Measurements from ENCODE around the gene SPAG9.
"Not testable (repeated sequence)": the region's sequence is repeated elsewhere in the genome, so short reads cannot be mapped to it uniquely, and the experiment has no call there.

DNA sequence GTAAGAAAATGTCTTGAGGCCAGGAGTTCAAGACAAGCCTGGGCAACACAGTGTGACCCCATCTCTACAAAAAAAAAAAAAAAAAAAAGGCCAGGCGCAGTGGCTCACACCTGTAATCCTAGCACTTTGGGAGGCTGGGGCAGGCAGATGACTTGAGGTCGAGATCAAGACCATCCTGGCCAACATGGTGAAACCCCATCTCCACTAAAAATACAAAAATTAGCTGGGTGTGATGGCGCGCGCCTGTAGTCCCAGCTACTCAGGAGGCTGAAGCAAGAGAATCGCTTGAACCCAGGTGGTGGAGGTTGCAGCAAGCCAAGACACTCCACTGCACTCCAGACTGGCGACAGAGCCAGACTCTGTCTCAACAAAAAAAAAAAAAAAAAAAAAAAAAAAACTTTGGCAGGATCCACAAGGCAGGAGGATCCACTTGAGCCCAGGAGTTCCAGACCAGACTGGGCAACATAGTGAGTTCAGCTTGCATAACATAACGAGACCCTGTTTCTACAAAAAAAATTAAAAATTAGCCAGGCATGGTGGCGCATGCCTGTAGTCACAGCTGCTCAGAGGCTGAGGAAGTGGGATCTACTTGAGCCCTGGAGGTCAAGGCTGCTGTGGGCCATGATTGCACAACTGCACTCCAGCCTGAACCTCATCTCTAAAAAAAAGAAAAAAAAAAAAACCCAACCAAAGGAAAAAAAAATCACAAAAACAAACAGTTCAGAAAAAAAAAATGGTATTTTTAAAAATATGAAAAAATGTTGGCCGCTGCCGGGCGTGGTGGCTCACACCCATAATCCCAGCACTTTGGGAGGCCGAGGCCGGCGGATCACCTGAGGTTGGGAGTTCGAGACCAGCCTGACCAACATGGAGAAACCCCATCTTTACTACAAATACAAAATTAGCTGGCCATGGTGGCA, 8.1 kb downstream of the SPAG9 start:
- TF ChIP-seq, protein P1, sequence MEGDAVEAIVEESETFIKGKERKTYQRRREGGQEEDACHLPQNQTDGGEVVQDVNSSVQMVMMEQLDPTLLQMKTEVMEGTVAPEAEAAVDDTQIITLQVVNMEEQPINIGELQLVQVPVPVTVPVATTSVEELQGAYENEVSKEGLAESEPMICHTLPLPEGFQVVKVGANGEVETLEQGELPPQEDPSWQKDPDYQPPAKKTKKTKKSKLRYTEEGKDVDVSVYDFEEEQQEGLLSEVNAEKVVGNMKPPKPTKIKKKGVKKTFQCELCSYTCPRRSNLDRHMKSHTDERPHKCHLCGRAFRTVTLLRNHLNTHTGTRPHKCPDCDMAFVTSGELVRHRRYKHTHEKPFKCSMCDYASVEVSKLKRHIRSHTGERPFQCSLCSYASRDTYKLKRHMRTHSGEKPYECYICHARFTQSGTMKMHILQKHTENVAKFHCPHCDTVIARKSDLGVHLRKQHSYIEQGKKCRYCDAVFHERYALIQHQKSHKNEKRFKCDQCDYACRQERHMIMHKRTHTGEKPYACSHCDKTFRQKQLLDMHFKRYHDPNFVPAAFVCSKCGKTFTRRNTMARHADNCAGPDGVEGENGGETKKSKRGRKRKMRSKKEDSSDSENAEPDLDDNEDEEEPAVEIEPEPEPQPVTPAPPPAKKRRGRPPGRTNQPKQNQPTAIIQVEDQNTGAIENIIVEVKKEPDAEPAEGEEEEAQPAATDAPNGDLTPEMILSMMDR (IDR thresholded peaks at IDR 0.05), result not testable (repeated sequence)
- TF ChIP-seq POLR2A (IDR thresholded peaks at IDR 0.05), result not testable (repeated sequence)
